Upper lobe of right lung (tissue), 1 donor: ENCODE data around the gene ASB3. TPM values are rescaled to one million over a fixed set of nuclear protein-coding genes. Genes with fewer than 3 reads are reported as not detected.

ENCODE experiments used
- ATAC-seq: fragments of 200-7000 bp; cut with Tn5 transposase; one replicate; pipeline ENCODE4 v1.9.1; 2020; ENCODE audit warnings: mild to moderate bottlenecking, moderate library complexity
- DNase-seq: peaks from one replicate; pipeline ENCODE4 v3.0.0-alpha.2; 2020
- H3K27ac ChIP-seq: fragments of 200-600 bp; one replicate; pipeline ENCODE4 v1.8.0; 2022
- H3K27me3 ChIP-seq: fragments of 200-600 bp; one replicate; pipeline ENCODE4 v1.8.0; 2022; ENCODE audit warnings: mild to moderate bottlenecking
- H3K36me3 ChIP-seq: fragments of 200-600 bp; one replicate; pipeline ENCODE4 v1.8.0; 2022
- H3K4me1 ChIP-seq: fragments of 200-600 bp; one replicate; pipeline ENCODE4 v1.8.0; 2022
- H3K4me3 ChIP-seq: fragments of 200-600 bp; one replicate; pipeline ENCODE4 v1.8.0; 2022; ENCODE audit warnings: mild to moderate bottlenecking
- H3K9me3 ChIP-seq: fragments of 200-600 bp; one replicate; pipeline ENCODE4 v1.8.0; 2022
- intact Hi-C: fragments of 100-400 bp; cut with DNase I; formaldehyde crosslinking; loops from one replicate; pipeline ENCODE4 v1.11.0; 2022
- total RNA-seq: library from RNA; stranded (reverse); fragmentation: NEBNext Ultra II Directional; extraction: Animal tissue kit (Norgen Biotek cat#: 25700); gene quantifications from one replicate; pipeline ENCODE4 v1.2.1, GENCODE V29; 2021
- TF ChIP-seq, protein P1 (sequence below): fragments of 200-600 bp; IDR thresholded peaks from one replicate; pipeline ENCODE4 v1.8.0; 2022; ENCODE audit warnings: antibody characterized with exemption
- donor health status: DM: no; HTN: yes; CAD: no; lungs with severe emphysema.

ASB3 gene
- total RNA-seq, 1 donor from 2014 or later: 29.0 TPM

- DNase-seq (no peak), ATAC-seq (no peak)
- no peaks in the 10 kb centered on the region for H3K9me3 ChIP-seq
- TF ChIP-seq, protein P1, sequence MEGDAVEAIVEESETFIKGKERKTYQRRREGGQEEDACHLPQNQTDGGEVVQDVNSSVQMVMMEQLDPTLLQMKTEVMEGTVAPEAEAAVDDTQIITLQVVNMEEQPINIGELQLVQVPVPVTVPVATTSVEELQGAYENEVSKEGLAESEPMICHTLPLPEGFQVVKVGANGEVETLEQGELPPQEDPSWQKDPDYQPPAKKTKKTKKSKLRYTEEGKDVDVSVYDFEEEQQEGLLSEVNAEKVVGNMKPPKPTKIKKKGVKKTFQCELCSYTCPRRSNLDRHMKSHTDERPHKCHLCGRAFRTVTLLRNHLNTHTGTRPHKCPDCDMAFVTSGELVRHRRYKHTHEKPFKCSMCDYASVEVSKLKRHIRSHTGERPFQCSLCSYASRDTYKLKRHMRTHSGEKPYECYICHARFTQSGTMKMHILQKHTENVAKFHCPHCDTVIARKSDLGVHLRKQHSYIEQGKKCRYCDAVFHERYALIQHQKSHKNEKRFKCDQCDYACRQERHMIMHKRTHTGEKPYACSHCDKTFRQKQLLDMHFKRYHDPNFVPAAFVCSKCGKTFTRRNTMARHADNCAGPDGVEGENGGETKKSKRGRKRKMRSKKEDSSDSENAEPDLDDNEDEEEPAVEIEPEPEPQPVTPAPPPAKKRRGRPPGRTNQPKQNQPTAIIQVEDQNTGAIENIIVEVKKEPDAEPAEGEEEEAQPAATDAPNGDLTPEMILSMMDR: no peak
- H3K27ac ChIP-seq: no peak overlapping the region
- no peaks in the 10 kb centered on the region for H3K27me3 ChIP-seq
- H3K36me3 ChIP-seq: peaks cover 14% of the 10 kb centered on the region
- H3K4me1 ChIP-seq: peaks cover 40% of the 10 kb centered on the region
- peak overlapping the region; percentile 89 for H3K4me3 ChIP-seq
- intact Hi-C loops: no loop called here
These were observed 2.3 kb downstream of the ASB3 start for GRCh38 chr2:53784436-53784835.

GRCh38 chr2:53782676-53783075 is 4.1 kb downstream of the ASB3 start:
- intact Hi-C loops: no loop called here
- DNase-seq (peak; percentile 74), ATAC-seq (peak; percentile 26)
- Histone ChIP-seq H3K27me3 (no peaks in the 10 kb centered on the region), H3K4me3 (no peak overlapping the region), H3K9me3 (no peaks in the 10 kb centered on the region), H3K4me1 (peaks cover 36% of the 10 kb centered on the region), H3K36me3 (peaks cover 14% of the 10 kb centered on the region), H3K27ac (no peak overlapping the region)
- TF ChIP-seq, protein P1: no peak

GRCh38 chr2:53780056-53780455 is 6.7 kb downstream of the ASB3 start:
- TF ChIP-seq, protein P1: no peak
- intact Hi-C loops: no loop called here
- no peak overlapping the region for H3K27ac ChIP-seq
- H3K4me1 ChIP-seq: peaks cover 31% of the 10 kb centered on the region
- ATAC-seq (no peak), DNase-seq (no peak)
- peaks cover 14% of the 10 kb centered on the region for H3K36me3 ChIP-seq
- H3K4me3 ChIP-seq: no peak overlapping the region
- H3K9me3 ChIP-seq: no peaks in the 10 kb centered on the region
- H3K27me3 ChIP-seq: no peaks in the 10 kb centered on the region

DNA sequence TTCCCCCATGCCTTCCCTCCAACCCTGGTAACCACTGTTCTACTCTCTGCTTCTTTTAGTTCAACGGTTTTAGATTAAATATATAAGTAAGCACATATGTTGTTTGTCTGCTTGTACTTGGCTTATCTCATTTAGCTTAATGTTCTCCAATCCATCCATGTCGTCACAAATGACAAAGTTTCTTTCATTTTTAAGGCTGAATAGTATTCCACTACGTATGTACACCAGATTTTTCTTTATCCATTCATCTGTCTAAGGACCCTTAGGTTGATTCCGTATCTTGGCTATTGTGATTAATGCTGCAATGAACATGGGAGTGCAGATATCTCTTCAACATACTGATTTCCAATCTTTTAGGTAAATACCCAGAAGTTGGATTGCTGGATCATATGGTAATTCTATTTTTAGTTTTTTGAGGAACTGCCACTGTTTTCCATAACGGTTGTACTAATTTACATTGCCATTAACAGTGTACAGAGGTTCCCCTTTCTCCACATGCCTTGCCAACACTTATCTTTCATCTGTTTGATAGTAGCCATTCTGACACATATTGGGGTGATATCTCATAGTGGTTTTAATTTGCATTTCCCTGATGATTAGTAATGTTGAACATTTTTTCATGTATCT is 8.1 kb downstream of the ASB3 start:
- TF ChIP-seq, protein P1: no peak
- Histone ChIP-seq H3K9me3 (no peaks in the 10 kb centered on the region), H3K27me3 (no peaks in the 10 kb centered on the region), H3K4me3 (no peak overlapping the region), H3K36me3 (peaks cover 18% of the 10 kb centered on the region), H3K4me1 (peaks cover 21% of the 10 kb centered on the region), H3K27ac (no peak overlapping the region)
- ATAC-seq: peak; percentile 49
- intact Hi-C loops: no loop called here
- no peak for DNase-seq

GRCh38 chr2:53777134-53777533 is 9.6 kb downstream of the ASB3 start:
- Histone ChIP-seq H3K36me3 (peaks cover 17% of the 10 kb centered on the region), H3K4me1 (peaks cover 10% of the 10 kb centered on the region), H3K4me3 (no peak overlapping the region), H3K9me3 (no peaks in the 10 kb centered on the region), H3K27me3 (no peaks in the 10 kb centered on the region), H3K27ac (no peak overlapping the region)
- TF ChIP-seq, protein P1: no peak
- intact Hi-C loops: no loop called here
- DNase-seq (no peak), ATAC-seq (no peak)

- Histone ChIP-seq H3K4me1 (peaks cover 3% of the 10 kb centered on the region), H3K27me3 (no peaks in the 10 kb centered on the region), H3K4me3 (no peak overlapping the region), H3K36me3 (peaks cover 4% of the 10 kb centered on the region), H3K9me3 (no peaks in the 10 kb centered on the region), H3K27ac (no peak overlapping the region)
- intact Hi-C loops: no loop called here
- TF ChIP-seq, protein P1: no peak
- no peak for ATAC-seq
- no peak for DNase-seq
These were observed 16.5 kb downstream of the ASB3 start for GRCh38 chr2:53770264-53770663.
